PC-9 (cell line): ENCODE results near the gene NKAIN2. TPM values are rescaled to one million over a fixed set of nuclear protein-coding genes. Genes with fewer than 3 reads are reported as not detected.
"Not testable (repeated sequence)": the region's sequence is repeated elsewhere in the genome, so short reads cannot be mapped to it uniquely, and the experiment has no call there.

Experiments used
- BruUV-seq: library from RNA; stranded (reverse); fragments of 400-500 nt; replicated peaks from 2 replicates; lab custom pipeline; 2021; lab: Mats Ljungman, UMichigan
- CTCF ChIA-PET: fragments of 300-600 bp; sonication (Branson Sonifier 250); formaldehyde crosslinking; loops from one replicate; lab custom pipeline; 2022; ENCODE audit warnings: antibody characterized with exemption; lab: Charles Lee
- POLR2A ChIA-PET: fragments of 300-600 bp; sonication (Branson Sonifier 250); formaldehyde crosslinking; loops from one replicate; lab custom pipeline; 2022; ENCODE audit warnings: antibody characterized with exemption; ENCODE audit not compliant: unreplicated experiment; lab: Charles Lee
- DNase-seq, 2 experiments: peaks; one replicate each; pipeline versions ENCODE4 v3.0.0 to v3.0.0-alpha.2; 2015 to 2022; ENCODE audit warnings: mixed read lengths in 1 of 2
- H2AFZ ChIP-seq: fragments of 200-600 bp; sonication (generic); 2 replicates; pipeline ENCODE4 v1.8.1; 2017; ENCODE audit warnings: antibody characterized with exemption
- H3F3A ChIP-seq: fragments of 200-600 bp; sonication (generic); 2 replicates; pipeline ENCODE4 v1.8.1; 2017; ENCODE audit warnings: antibody characterized with exemption, mild to moderate bottlenecking, low read depth; ENCODE audit not compliant: insufficient read depth
- H3K27ac ChIP-seq: fragments of 200-600 bp; sonication (generic); 2 replicates; pipeline ENCODE4 v1.6.1; 2016; ENCODE audit warnings: mixed run types
- H3K27me3 ChIP-seq: fragments of 200-600 bp; sonication (generic); 2 replicates; pipeline ENCODE4 v1.6.1; 2016; ENCODE audit warnings: low read depth, mixed run types; ENCODE audit not compliant: insufficient read depth
- H3K36me3 ChIP-seq: fragments of 200-600 bp; sonication (generic); 2 replicates; pipeline ENCODE4 v1.6.1; 2016; ENCODE audit warnings: low read depth, mixed run types
- H3K4me1 ChIP-seq: fragments of 200-600 bp; sonication (generic); replicated peaks from 2 replicates; pipeline ENCODE4 v1.6.1; 2016; ENCODE audit warnings: mixed run types; ENCODE audit not compliant: insufficient read depth
- H3K4me2 ChIP-seq: fragments of 200-600 bp; sonication (generic); 2 replicates; pipeline ENCODE4 v1.6.1; 2017; ENCODE audit warnings: mixed run types
- H3K4me3 ChIP-seq: fragments of 200-600 bp; sonication (generic); 2 replicates; pipeline ENCODE4 v1.6.1; 2016; ENCODE audit warnings: mixed run types
- H3K79me2 ChIP-seq: fragments of 200-600 bp; sonication (generic); 2 replicates; pipeline ENCODE4 v1.6.1; 2017; ENCODE audit warnings: low read depth, mixed run types
- H3K9me2 ChIP-seq: fragments of 200-600 bp; sonication (generic); 2 replicates; pipeline ENCODE4 v1.8.1; 2017; ENCODE audit warnings: mild to moderate bottlenecking; ENCODE audit not compliant: insufficient read depth
- H3K9me3 ChIP-seq: fragments of 200-600 bp; sonication (generic); 2 replicates; pipeline ENCODE4 v1.8.1; 2016; ENCODE audit warnings: low read depth; ENCODE audit not compliant: insufficient read depth
- H4K20me1 ChIP-seq: fragments of 200-600 bp; sonication (generic); 2 replicates; pipeline ENCODE4 v1.8.1; 2017; ENCODE audit not compliant: insufficient read depth
- EZH2 ChIP-seq: fragments of 200-600 bp; sonication (generic); IDR thresholded peaks from 2 replicates; pipeline ENCODE4 v1.8.0; 2017; ENCODE audit warnings: antibody characterized with exemption, low read depth
- intact Hi-C: fragments of 100-400 bp; cut with micrococcal nuclease; formaldehyde crosslinking; loops from one replicate; pipeline ENCODE4 v1.10.0; 2022; ENCODE audit not compliant: unreplicated experiment
- total RNA-seq: library from RNA; stranded (reverse); gene quantifications from 2 replicates; pipeline ENCODE4 v1.2.3, GENCODE V29; 2021
- TF ChIP-seq, protein P1 (sequence below): fragments of 200-600 bp; sonication (generic); conservative IDR thresholded peaks from 2 replicates; pipeline ENCODE4 v1.6.1; 2017; ENCODE audit warnings: mixed run types, antibody characterized with exemption, mild to moderate bottlenecking, moderate library complexity

Gene NKAIN2
- total RNA-seq, 1 experiment from 2014 or later = not detected

DNA sequence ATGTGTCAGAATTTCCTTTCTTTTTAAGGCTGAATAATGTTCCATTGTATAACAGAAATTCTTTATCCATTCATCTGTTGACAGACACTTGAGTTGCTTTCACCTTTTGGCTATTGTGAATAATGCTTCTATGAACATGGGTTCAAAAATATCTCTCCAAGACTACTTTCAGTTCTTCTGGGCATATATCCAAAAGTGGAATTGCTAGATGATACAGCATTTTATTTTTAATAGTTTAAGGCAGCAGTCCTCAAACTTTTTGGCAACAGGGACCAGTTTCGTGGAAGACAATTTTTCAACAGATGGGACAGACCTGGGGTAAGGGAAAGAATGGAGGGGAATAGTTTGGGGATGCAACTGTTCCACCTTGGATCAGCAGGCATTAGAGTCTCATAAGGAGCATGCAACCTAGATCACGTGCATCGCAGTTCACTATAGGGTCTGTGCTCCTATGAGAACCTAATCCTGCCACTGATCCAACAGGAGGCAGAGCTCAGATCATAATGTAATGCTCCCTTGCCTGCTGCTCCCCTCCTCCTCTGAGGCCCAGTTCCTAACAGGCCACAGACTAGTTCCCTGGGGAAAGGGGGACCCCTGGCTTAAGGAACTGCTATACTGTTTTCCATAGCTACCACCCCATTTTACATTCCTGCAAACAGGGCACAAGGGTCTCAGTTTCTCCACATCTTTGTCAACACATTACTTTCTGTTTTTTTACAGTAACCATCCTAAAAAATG lies 918.6 kb downstream of the NKAIN2 start:
- H3K9me3 ChIP-seq = no peaks in the 10 kb centered on the region
- POLR2A ChIA-PET = no interaction called here
- no peak overlapping the region for H3K4me3 ChIP-seq
- no peaks in the 10 kb centered on the region for H3K27me3 ChIP-seq
- intact Hi-C loops = no loop called here
- TF ChIP-seq, protein P1, sequence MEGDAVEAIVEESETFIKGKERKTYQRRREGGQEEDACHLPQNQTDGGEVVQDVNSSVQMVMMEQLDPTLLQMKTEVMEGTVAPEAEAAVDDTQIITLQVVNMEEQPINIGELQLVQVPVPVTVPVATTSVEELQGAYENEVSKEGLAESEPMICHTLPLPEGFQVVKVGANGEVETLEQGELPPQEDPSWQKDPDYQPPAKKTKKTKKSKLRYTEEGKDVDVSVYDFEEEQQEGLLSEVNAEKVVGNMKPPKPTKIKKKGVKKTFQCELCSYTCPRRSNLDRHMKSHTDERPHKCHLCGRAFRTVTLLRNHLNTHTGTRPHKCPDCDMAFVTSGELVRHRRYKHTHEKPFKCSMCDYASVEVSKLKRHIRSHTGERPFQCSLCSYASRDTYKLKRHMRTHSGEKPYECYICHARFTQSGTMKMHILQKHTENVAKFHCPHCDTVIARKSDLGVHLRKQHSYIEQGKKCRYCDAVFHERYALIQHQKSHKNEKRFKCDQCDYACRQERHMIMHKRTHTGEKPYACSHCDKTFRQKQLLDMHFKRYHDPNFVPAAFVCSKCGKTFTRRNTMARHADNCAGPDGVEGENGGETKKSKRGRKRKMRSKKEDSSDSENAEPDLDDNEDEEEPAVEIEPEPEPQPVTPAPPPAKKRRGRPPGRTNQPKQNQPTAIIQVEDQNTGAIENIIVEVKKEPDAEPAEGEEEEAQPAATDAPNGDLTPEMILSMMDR = no peak
- TF ChIP-seq EZH2 = no peak
- no peak for DNase-seq
- no peaks in the 10 kb centered on the region for H3F3A ChIP-seq
- no peak overlapping the region for H2AFZ ChIP-seq
- no peaks in the 10 kb centered on the region for H3K36me3 ChIP-seq
- no peaks in the 10 kb centered on the region for H4K20me1 ChIP-seq
- no peak overlapping the region for H3K4me2 ChIP-seq
- no peaks in the 10 kb centered on the region for H3K79me2 ChIP-seq
- BruUV-seq = no TSS peak
- H3K9me2 ChIP-seq = no peaks in the 10 kb centered on the region
- CTCF ChIA-PET = no interaction called here
- no peak overlapping the region for H3K27ac ChIP-seq
- no peaks in the 10 kb centered on the region for H3K4me1 ChIP-seq

GRCh38 chr6:124723671-124724070 lies 920.0 kb downstream of the NKAIN2 start:
- no peak for TF ChIP-seq EZH2
- TF ChIP-seq, protein P1 = no peak
- H3K4me3 ChIP-seq = no peak overlapping the region
- BruUV-seq = no TSS peak
- intact Hi-C loops = no loop called here
- H4K20me1 ChIP-seq = no peaks in the 10 kb centered on the region
- H3K4me2 ChIP-seq = no peak overlapping the region
- no peak overlapping the region for H2AFZ ChIP-seq
- no peaks in the 10 kb centered on the region for H3K27me3 ChIP-seq
- H3F3A ChIP-seq = no peaks in the 10 kb centered on the region
- H3K79me2 ChIP-seq = no peaks in the 10 kb centered on the region
- ChIA-PET CTCF (no interaction called here), POLR2A (no interaction called here)
- H3K9me3 ChIP-seq = no peaks in the 10 kb centered on the region
- no peaks in the 10 kb centered on the region for H3K9me2 ChIP-seq
- H3K36me3 ChIP-seq = no peaks in the 10 kb centered on the region
- no peak for DNase-seq
- H3K27ac ChIP-seq = no peak overlapping the region
- H3K4me1 ChIP-seq = no peaks in the 10 kb centered on the region

DNA sequence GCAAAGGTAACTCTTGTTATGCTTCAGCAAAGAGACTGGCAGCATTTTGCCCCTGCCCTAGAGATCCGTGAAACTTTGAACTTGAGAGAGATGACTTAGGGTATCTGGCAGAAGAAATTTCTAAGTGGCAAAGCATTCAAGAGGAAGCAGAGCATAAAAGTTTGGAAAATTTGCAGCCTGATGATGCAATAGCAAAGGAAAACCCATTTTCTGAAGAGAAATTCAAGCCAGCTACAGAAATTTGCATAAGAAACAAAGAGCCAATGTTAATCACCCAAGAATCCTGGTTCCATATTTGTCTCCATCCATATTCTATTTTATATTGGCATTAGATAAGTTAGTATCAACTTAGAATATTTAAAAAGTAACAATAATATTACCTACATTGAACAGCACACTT lies 934.1 kb downstream of the NKAIN2 start:
- H3K4me1 ChIP-seq, H3K27me3 ChIP-seq, H4K20me1 ChIP-seq, CTCF ChIA-PET, H3K79me2 ChIP-seq, H3K27ac ChIP-seq, DNase-seq, H3K36me3 ChIP-seq, H3K4me2 ChIP-seq, H3K9me3 ChIP-seq, BruUV-seq, H2AFZ ChIP-seq, intact Hi-C loops, POLR2A ChIA-PET, H3K9me2 ChIP-seq, H3K4me3 ChIP-seq, H3F3A ChIP-seq: not testable (repeated sequence)

GRCh38 chr6:124738482-124738881 lies 934.8 kb downstream of the NKAIN2 start:
- no peaks in the 10 kb centered on the region for H3K36me3 ChIP-seq
- intact Hi-C loops = no loop called here
- no peaks in the 10 kb centered on the region for H3F3A ChIP-seq
- ChIA-PET CTCF (no interaction called here), POLR2A (no interaction called here)
- no peak overlapping the region for H3K27ac ChIP-seq
- no peaks in the 10 kb centered on the region for H4K20me1 ChIP-seq
- no peaks in the 10 kb centered on the region for H3K4me1 ChIP-seq
- no peaks in the 10 kb centered on the region; the same call in 1 of the 2 replicates for H3K9me3 ChIP-seq
- no TSS peak for BruUV-seq
- H3K4me2 ChIP-seq = no peak overlapping the region
- TF ChIP-seq, protein P1 = no peak
- TF ChIP-seq EZH2 = no peak
- no peak for DNase-seq
- no peak overlapping the region for H3K4me3 ChIP-seq
- H3K79me2 ChIP-seq = no peaks in the 10 kb centered on the region
- no peak overlapping the region for H2AFZ ChIP-seq
- H3K27me3 ChIP-seq = no peaks in the 10 kb centered on the region
- no peaks in the 10 kb centered on the region for H3K9me2 ChIP-seq
